ENCODE results near the gene CCDC167.

The CCDC167 gene

DNA sequence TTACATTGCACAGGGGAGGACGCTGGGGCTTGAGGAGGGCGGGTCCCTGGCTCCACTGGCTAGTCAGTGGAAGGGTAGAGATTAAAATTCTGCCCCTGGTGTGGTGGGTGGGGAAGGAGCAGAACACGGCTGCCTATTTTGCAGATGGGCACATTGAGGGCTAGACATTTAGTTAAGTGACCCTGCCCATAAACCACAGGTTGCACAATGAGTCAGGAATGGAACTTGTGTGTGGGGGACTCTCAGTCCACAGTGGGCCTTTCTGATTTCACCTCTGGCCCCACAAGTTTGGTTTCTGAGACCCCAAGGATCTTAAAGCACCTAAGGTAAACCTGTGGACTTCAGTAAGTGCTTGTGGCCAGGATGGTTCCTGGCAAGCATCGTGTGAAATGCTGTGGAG, 22.0 kb upstream of the CCDC167 start:
- Mint-ChIP-seq H3K27ac (no peak overlapping the region), H3K4me3 (no peak overlapping the region), H3K4me1 (no peaks in the 10 kb centered on the region), H3K36me3 (ENCODE audit: low read depth) (no peaks in the 10 kb centered on the region), H3K27me3 (ENCODE audit: low read depth) (peaks cover 38% of the 10 kb centered on the region), H3K9me3 (no peaks in the 10 kb centered on the region)
- TF ChIP-seq, protein P1, sequence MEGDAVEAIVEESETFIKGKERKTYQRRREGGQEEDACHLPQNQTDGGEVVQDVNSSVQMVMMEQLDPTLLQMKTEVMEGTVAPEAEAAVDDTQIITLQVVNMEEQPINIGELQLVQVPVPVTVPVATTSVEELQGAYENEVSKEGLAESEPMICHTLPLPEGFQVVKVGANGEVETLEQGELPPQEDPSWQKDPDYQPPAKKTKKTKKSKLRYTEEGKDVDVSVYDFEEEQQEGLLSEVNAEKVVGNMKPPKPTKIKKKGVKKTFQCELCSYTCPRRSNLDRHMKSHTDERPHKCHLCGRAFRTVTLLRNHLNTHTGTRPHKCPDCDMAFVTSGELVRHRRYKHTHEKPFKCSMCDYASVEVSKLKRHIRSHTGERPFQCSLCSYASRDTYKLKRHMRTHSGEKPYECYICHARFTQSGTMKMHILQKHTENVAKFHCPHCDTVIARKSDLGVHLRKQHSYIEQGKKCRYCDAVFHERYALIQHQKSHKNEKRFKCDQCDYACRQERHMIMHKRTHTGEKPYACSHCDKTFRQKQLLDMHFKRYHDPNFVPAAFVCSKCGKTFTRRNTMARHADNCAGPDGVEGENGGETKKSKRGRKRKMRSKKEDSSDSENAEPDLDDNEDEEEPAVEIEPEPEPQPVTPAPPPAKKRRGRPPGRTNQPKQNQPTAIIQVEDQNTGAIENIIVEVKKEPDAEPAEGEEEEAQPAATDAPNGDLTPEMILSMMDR (IDR thresholded peaks at IDR 0.05; ENCODE audit: unreplicated experiment in 3 of 3), result no peak

DNA sequence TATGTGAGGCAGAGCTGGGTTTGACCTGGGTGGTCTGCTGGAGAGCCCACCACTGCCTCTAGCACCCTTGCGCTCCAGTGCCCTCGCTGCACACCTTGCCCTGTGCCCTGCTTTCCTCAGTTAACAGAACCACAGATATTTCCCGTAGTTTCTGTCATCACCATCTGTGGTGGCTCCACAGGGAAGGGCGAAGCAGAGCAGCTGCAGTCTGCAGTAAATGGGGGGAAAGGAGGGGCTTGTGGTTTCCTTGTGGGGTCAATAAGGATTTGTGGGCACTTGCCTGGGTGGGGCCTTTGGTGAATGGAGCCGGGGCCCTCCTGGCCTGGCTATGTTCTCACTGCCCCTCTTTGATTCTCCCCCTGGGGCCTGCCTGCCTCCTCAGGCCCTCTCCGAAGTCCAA, 21.2 kb upstream of the CCDC167 start:
- TF ChIP-seq, protein P1 (IDR thresholded peaks at IDR 0.05; ENCODE audit: unreplicated experiment in 3 of 3), result no peak
- peaks cover 6% of the 10 kb centered on the region for H3K4me1 Mint-ChIP-seq
- no peak overlapping the region for H3K27ac Mint-ChIP-seq
- H3K36me3 Mint-ChIP-seq (ENCODE audit: low read depth), result no peaks in the 10 kb centered on the region
- H3K27me3 Mint-ChIP-seq (ENCODE audit: low read depth), result peaks cover 35% of the 10 kb centered on the region
- H3K4me3 Mint-ChIP-seq, result no peak overlapping the region
- no peaks in the 10 kb centered on the region for H3K9me3 Mint-ChIP-seq

DNA sequence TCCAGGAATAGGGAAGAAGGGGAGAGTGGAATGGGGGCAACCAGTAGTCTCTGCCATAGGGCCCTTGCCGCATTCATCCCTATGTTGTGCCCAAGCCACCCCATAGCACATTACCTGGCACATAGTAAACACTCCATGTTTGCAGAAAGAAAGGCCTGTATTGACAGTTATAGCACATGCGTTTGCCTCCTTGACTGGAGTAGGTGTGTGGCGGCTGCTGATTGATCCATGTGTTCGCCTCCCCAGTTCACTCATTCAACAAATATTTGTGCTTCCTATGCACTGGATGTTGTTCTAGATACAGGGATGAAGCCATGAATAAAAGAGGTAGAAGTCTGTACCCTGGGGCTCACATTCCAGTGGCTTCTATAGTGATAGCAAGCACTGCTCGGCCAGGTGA, 19.8 kb upstream of the CCDC167 start:
- Mint-ChIP-seq H3K36me3 (ENCODE audit: low read depth) (no peaks in the 10 kb centered on the region), H3K4me1 (peaks cover 9% of the 10 kb centered on the region), H3K4me3 (no peak overlapping the region), H3K27me3 (ENCODE audit: low read depth) (peaks cover 42% of the 10 kb centered on the region), H3K27ac (no peak overlapping the region), H3K9me3 (no peaks in the 10 kb centered on the region)
- TF ChIP-seq, protein P1 (IDR thresholded peaks at IDR 0.05; ENCODE audit: unreplicated experiment in 3 of 3), result no peak

DNA sequence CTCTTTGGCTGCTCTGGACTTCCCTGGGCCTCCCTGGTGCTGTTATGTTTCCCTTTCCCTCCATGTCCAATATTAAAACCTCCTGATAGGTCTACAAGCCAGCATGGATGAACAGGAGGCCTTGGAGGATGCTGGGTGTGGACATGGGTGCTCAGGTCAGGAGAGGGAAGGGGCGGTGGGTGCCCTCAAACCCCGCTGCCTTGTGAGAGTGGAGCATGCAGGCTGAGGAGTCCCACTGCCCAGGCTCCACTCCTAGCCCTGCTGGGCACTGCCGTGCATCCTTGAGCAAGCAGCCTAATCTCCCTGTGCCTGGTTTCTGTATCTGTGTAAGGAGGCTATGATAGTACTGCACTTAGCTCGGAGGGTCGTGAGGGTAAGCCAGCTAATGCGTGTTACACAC, 18.4 kb upstream of the CCDC167 start:
- H3K9me3 Mint-ChIP-seq, result no peaks in the 10 kb centered on the region
- TF ChIP-seq, protein P1 (IDR thresholded peaks at IDR 0.05; ENCODE audit: unreplicated experiment in 3 of 3), result no peak
- peaks cover 54% of the 10 kb centered on the region for H3K27me3 Mint-ChIP-seq (ENCODE audit: low read depth)
- no peak overlapping the region for H3K4me3 Mint-ChIP-seq
- H3K4me1 Mint-ChIP-seq, result peaks cover 13% of the 10 kb centered on the region
- no peaks in the 10 kb centered on the region for H3K36me3 Mint-ChIP-seq (ENCODE audit: low read depth)
- no peak overlapping the region for H3K27ac Mint-ChIP-seq

DNA sequence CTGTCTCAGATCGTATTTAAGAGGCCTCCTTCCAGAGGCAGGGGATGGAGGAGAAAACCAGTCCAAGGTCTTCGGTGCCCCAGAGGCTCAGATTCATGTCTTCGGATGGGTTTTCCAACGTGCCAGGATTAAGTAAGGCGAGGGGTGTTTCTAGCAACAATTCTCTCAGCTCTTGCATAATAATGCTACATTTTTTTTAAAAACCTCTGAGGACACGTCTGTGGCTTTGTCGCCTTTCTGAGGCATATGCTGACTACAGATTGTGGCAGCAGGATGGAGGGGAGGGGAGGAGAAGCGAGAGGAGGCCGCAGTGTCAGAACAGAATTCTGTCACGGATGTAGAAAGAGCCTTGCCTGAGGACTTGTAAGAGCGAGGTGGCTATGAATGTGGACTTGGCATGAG, 17.7 kb upstream of the CCDC167 start:
- Mint-ChIP-seq H3K27ac (no peak overlapping the region), H3K9me3 (no peaks in the 10 kb centered on the region), H3K27me3 (ENCODE audit: low read depth) (peaks cover 59% of the 10 kb centered on the region), H3K36me3 (ENCODE audit: low read depth) (no peaks in the 10 kb centered on the region), H3K4me1 (peaks cover 20% of the 10 kb centered on the region), H3K4me3 (no peak overlapping the region)
- TF ChIP-seq, protein P1 (IDR thresholded peaks at IDR 0.05; ENCODE audit: unreplicated experiment in 3 of 3), result no peak

DNA sequence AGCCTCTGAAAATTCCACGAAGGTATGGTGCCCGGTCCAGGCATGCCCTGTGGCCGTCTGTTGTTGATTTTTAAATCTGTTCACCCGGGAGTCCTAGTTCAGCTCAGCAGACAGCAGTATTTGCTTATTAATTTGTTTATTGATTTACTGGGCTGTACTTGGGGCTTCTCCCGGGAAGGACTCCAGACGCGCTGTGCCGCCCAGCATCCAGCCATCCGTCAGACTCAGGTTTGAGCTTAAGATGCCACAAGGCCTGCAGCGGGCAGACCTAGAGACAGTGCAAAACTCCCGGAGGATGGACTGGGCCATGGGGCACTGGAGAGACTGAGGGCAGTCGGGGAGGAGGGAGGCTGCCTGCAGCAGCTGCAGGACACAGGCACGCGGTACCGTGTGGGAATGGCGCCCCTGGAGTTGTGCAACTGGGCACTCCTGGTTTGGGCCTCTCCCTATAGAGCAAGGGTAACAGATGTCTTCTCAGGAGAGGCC, 17.3 kb upstream of the CCDC167 start:
- peaks cover 64% of the 10 kb centered on the region for H3K27me3 Mint-ChIP-seq (ENCODE audit: low read depth)
- TF ChIP-seq, protein P1 (IDR thresholded peaks at IDR 0.05; ENCODE audit: unreplicated experiment in 3 of 3), result no peak
- H3K4me1 Mint-ChIP-seq, result peaks cover 25% of the 10 kb centered on the region
- H3K9me3 Mint-ChIP-seq, result no peaks in the 10 kb centered on the region
- H3K4me3 Mint-ChIP-seq, result no peak overlapping the region
- H3K27ac Mint-ChIP-seq, result no peak overlapping the region
- no peaks in the 10 kb centered on the region for H3K36me3 Mint-ChIP-seq (ENCODE audit: low read depth)
